GM12891 (cell line): ENCODE results near the gene CTNNA2.

Experiments
- DNase-seq: peaks from one replicate; pipeline ENCODE4 v3.0.0; 2011; ENCODE audit warnings: low spot score; ENCODE audit not compliant: insufficient read length
- FAIRE-seq: peaks from 2 replicates; lab custom pipeline; 2011; peaks lifted over from hg19 to GRCh38; lab: Jason Lieb, UNC
- PAX5 ChIP-seq: IDR thresholded peaks from 2 replicates; pipeline ENCODE4 v1.6.1; 2011; ENCODE audit warnings: low read length, moderate library complexity, mild to moderate bottlenecking; ENCODE audit not compliant: insufficient read depth, severe bottlenecking
- POLR2A ChIP-seq: IDR thresholded peaks from 2 replicates; pipeline ENCODE4 v1.6.1; 2011; ENCODE audit warnings: low read depth, low read length, control low read depth
- POLR2AphosphoS5 ChIP-seq: IDR thresholded peaks from 2 replicates; pipeline ENCODE4 v1.6.1; 2011; ENCODE audit warnings: low read depth, low read length, control low read depth
- POU2F2 ChIP-seq: IDR thresholded peaks from 2 replicates; pipeline ENCODE4 v1.6.1; 2011; ENCODE audit warnings: low read depth, mild to moderate bottlenecking, control low read depth, low read length, moderate library complexity
- SPI1 ChIP-seq: IDR thresholded peaks from 2 replicates; pipeline ENCODE4 v1.6.1; 2011; ENCODE audit warnings: low read depth, low read length, control low read depth
- TAF1 ChIP-seq: IDR thresholded peaks from 2 replicates; pipeline ENCODE4 v1.6.1; 2011; ENCODE audit warnings: low read depth, low read length, control low read depth

Gene CTNNA2

DNA sequence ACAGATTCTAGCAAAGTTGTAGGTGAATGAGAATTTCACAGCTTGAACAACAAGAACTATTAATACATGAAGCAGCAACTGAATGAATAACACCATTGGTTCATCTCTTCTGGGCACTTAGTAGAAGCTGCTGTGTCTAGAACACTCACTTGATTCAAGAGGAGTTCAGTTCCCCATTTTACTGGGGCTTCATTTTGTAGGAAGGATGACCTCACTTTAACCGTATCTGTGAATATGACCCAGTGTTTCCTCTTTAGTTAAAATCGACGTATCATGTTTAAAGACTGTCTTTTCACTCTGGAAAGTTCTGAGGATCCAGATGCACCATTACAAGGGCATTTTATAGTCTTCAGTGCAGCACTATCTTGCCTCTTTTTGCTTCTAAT is 743.9 kb downstream of the CTNNA2 start:
- no peak for DNase-seq
- TF ChIP-seq TAF1 (no peak), SPI1 (peak; percentile 36; the same call in 1 of the 2 replicates)
- no peak for FAIRE-seq

DNA sequence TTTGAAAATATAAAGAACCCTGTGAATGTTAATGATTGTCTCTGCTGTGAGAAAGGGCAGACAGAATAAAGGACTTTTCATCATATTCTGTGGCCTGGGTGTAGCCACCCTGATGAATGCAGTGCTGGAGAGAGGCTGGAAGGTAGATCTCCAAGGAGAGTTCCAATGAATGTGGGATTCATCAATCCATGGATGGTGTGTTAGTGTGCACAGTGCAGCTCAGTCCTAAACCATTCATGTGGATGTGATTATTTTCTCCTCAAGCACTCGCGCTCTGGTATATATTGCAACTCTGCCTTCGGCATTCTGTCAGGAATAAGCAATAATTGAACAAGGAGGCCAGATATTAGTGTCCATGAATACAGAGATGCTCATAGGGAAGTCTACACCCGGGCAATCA is 744.6 kb downstream of the CTNNA2 start:
- FAIRE-seq (no peak), DNase-seq (no peak)
- TF ChIP-seq PAX5 (no peak), POLR2AphosphoS5 (no peak), POU2F2 (no peak), SPI1 (no peak), POLR2A (no peak), TAF1 (no peak)

DNA sequence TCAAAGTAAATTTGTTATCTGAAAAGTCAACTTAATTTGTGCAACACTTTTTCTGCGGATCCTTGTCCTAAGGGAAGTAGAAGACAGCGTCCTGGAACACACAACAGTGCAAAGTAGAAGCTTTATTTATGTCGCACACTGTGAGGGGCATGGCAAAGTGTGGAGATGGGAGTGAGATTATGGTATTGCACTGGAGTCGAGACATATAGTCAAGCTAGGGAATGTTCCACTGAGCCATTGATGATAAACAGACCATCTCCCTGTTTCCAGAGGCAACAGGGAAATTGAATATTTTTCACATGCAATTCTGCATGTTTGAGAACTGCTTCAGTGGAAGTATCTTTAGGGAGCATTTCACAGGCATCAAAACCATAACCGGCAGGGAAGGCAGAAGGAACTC is 745.5 kb downstream of the CTNNA2 start:
- no peak for FAIRE-seq
- no peak for DNase-seq
- TF ChIP-seq SPI1 = no peak
- TF ChIP-seq POLR2AphosphoS5 = no peak
- no peak for TF ChIP-seq POLR2A
- TF ChIP-seq POU2F2 = no peak
- no peak for TF ChIP-seq TAF1
- no peak for TF ChIP-seq PAX5

DNA sequence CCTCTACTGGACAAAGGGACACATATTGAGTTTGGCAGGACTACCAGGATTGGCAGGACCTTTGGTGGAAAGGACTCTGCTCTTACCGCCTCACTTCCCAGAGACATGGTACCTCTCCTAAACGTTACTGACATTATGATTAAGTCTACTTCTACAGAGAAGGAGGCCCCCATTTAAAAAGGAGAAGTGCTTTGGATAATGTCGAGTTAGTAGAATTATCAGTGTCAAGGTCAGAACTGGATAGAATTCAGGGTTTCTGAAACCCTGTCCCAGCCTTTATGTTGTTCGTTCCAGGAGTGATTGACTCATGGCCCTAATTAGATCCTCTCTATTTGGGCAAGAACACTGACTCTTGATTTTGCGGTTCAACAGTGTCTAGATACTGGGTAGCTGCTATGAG is 745.9 kb downstream of the CTNNA2 start:
- FAIRE-seq (no peak), DNase-seq (no peak)
- TF ChIP-seq TAF1 (no peak), POLR2A (no peak), SPI1 (no peak), PAX5 (no peak), POU2F2 (no peak), POLR2AphosphoS5 (no peak)

DNA sequence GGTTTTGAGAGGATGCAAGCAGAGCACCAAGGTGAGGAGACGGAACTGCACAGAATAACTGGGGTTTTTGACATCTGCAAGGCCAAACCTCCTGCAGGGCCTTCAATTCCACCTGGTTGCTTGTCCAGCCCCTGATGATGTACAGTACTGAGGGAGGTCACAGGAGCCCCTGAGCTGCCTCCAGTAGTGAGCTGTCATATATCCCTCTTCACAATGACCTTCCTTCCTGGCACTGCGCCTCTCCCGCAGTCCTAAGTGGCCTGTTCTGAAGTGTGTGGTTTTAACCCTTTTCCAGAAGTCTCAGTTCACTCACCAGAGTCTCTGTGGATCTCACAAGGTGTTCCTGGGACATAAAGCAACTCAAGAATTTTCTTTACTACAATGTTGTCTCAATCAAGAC is 746.4 kb downstream of the CTNNA2 start:
- no peak for FAIRE-seq
- TF ChIP-seq POU2F2 (no peak), TAF1 (no peak), SPI1 (no peak), PAX5 (no peak), POLR2AphosphoS5 (no peak), POLR2A (no peak)
- no peak for DNase-seq

DNA sequence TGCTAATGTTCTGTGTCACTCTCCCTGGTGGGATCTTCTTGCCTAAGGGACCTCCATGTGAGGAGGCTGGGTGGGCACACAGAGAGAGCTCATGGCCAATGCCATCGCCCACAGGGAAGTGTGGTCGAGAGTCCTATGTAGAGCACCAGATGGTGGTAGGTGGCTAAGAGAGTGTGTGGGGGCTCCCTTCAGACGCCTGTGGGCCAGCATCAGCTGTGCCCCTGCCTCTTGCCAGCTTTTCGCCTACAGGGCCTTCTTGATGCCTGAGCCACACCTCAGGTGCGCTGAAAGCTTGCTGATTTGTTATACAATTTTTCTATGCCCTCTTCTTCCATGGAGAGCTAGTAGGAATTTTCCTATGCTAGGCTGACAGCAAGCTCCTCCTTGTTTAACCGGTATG is 753.4 kb downstream of the CTNNA2 start:
- no peak for FAIRE-seq
- TF ChIP-seq SPI1 = no peak
- no peak for TF ChIP-seq POU2F2
- TF ChIP-seq PAX5 = no peak
- TF ChIP-seq POLR2A = no peak
- no peak for TF ChIP-seq POLR2AphosphoS5
- TF ChIP-seq TAF1 = no peak
- DNase-seq = no peak

DNA sequence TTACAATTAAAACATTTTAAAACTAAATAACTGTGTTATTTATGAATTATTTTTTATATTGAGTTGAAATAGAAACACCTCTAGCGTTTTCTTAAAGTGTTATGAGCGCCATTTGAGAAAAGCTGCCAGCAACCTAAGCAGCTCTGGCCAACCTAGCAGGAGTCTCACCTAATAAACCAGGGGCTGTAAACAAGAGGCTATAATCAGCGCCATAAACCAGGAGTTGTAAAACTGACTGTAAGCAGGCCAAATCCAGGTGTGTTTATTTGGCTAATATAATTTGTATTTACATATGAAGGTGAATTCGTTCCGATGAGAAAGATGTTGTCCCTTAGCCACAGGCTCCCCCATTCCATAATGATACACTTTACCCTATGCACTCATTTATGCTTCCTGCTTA is 757.0 kb downstream of the CTNNA2 start:
- DNase-seq (no peak), FAIRE-seq (no peak)
- TF ChIP-seq PAX5 = no peak
- no peak for TF ChIP-seq SPI1
- TF ChIP-seq POLR2A = no peak
- TF ChIP-seq TAF1 = no peak
- TF ChIP-seq POU2F2 = no peak
- no peak for TF ChIP-seq POLR2AphosphoS5

DNA sequence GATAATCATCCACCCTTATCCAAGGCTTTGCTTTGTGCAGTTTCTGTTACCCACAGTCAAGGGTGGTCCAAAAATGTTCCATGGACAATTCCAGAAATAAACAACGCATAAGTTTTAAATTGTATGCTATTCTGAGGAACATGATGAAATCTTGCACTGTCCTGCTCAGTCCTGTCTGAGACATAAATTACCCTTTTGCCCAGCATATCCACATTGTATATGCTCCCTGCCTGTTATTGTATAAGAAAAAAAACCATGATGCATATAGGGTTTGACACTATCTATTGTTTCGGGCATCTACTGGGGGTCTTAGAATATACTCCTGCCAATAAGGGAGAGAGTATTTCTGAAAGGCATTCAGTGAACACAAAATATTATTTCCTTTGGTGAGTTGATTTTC is 767.7 kb downstream of the CTNNA2 start:
- no peak for TF ChIP-seq TAF1
- TF ChIP-seq PAX5 = no peak
- no peak for TF ChIP-seq POLR2A
- no peak for DNase-seq
- no peak for FAIRE-seq

DNA sequence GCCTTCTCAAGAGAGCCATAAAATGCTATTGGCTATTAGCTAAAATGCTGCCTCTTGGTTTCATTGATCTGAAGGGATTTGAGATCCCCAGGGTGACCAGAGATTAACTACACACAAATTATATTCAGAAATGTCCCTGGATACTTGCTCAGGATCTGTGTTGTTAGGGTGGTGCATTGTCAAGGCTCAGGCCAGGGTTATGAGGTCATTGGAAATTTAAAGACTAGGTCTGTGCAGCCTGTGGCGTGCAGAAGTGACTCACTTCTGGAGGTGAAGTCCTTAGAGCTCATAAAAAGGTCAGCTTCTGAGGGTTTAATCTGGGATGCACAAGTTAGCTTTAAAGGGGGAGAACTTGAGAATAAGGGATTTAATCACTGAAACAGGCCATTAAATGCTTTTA is 768.2 kb downstream of the CTNNA2 start:
- DNase-seq = no peak
- TF ChIP-seq PAX5 (no peak), SPI1 (no peak), POLR2A (no peak), POLR2AphosphoS5 (no peak), TAF1 (no peak), POU2F2 (no peak)
- no peak for FAIRE-seq

DNA sequence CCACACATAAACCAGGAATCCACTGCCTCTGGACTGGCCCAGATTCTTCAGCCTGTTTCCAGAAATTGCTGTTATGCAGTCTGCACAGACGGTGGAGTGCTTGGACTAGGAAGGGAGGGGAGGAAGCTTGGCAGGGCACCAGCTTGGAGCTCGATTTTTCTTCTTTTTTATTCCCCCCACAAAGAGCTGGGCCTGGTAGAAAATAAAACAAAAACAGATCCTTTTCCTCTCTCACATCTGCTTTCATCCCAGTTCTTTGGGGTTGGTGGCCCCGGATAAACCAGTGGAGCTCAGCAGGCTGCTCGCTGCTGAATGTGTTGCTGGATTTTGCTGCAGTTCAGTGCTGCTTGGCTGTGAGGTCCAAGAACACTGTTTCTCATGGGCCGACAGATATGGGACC is 775.7 kb downstream of the CTNNA2 start:
- FAIRE-seq (no peak), DNase-seq (no peak)
- TF ChIP-seq POLR2A = no peak

DNA sequence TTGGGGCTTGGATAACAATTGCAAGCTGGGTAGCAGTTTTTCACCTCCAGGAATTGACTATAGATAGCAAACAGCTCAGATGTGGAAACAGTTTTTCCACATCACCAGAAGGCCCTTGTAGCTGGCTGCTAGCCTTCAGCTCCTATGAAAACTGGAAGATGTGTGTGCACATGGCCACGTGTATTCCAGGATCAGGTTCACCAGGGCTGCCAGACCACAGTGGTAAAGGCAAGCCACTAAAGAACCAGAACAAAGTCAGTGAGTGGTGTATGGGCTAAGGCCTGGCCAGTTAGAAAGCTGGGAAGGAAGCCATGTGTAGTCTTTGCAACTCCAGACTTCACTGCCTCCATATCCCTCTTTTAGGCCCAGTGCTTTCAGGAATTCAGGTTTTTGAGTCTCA is 778.8 kb downstream of the CTNNA2 start:
- TF ChIP-seq PAX5 (no peak), SPI1 (no peak), POLR2AphosphoS5 (no peak), TAF1 (no peak), POU2F2 (no peak), POLR2A (no peak)
- FAIRE-seq (no peak), DNase-seq (no peak)
